Body of pancreas (tissue), 4 donors: ENCODE data around the gene FAM3A. TPM values are rescaled to one million over a fixed set of nuclear protein-coding genes. Genes with fewer than 3 reads are reported as not detected.
A peak's percentile ranks its signal among the peaks of the same experiment; 100 is the strongest.

Experiments used
- ATAC-seq: fragments of 150-250 bp; one replicate; pipeline ENCODE4 v1.9.1; 2016
- DNase-seq, 4 donors: peaks; one replicate each; pipeline ENCODE4 v3.0.0-alpha.2; 2019
- H3K27ac ChIP-seq, 4 donors: fragments of 200-600 bp; sonication (generic); 1 replicate in 3 of 4; 2 replicates in 1 of 4; pipeline versions ENCODE4 v1.5.1 to v1.6.1; 2016 to 2019; ENCODE audit warnings: mild to moderate bottlenecking in 1 of 4, mixed read lengths in 1 of 4, moderate library complexity in 1 of 4
- H3K27me3 ChIP-seq, 2 donors: fragments of 200-600 bp; sonication (generic); one replicate each; pipeline ENCODE4 v1.6.0; 2016; ENCODE audit warnings: mild to moderate bottlenecking in 1 of 2
- H3K36me3 ChIP-seq, 2 donors: fragments of 200-600 bp; sonication (generic); replicated peaks in 1 of 2; 2 replicates each; pipeline ENCODE4 v1.5.1; 2016; ENCODE audit warnings: low read depth in 2 of 2; ENCODE audit not compliant: insufficient read depth in 1 of 2
- H3K4me1 ChIP-seq: fragments of 200-600 bp; sonication (generic); one replicate; pipeline ENCODE4 v1.6.0; 2016
- H3K4me3 ChIP-seq, 2 donors: fragments of 200-600 bp; sonication (generic); 1 replicate in 1 of 2; 2 replicates in 1 of 2; pipeline ENCODE4 v1.5.1; 2016 to 2019
- H3K9me3 ChIP-seq, 3 donors: fragments of 200-600 bp; sonication (generic); 1 replicate in 2 of 3; 2 replicates in 1 of 3; pipeline ENCODE4 v1.5.1; 2016
- CTCF ChIP-seq, 7 experiments: fragments of 450-650 bp in 4 of 7; fragments of 200-600 bp in 3 of 7; sonication (generic) in 3 of 7; IDR thresholded peaks; one replicate each; pipeline ENCODE4 v1.5.1; 2016 to 2019; ENCODE audit warnings: antibody characterized with exemption in 7 of 7
- POLR2A ChIP-seq, 3 donors: fragments of 450-650 bp; IDR thresholded peaks; one replicate each; pipeline ENCODE4 v1.6.1; 2016; ENCODE audit warnings: antibody characterized with exemption in 3 of 3, mild to moderate bottlenecking in 2 of 3
- WGBS, 2 donors: methylation state at CpG; one replicate each; pipeline ENCODE4 v1.1.5; 2017; 5-methylcytosine and 5-hydroxymethylcytosine counted together
- intact Hi-C: fragments of 100-400 bp; cut with DNase I; formaldehyde crosslinking; loops from one replicate; pipeline ENCODE4 v1.15.1; 2023
- total RNA-seq, 2 donors: library from RNA; depleted of rRNA; stranded (reverse); fragments of >200 nt; gene quantifications; one replicate each; pipeline ENCODE4 v1.1.0, GENCODE V29; 2016

Gene FAM3A
- total RNA-seq, 2 donors from 2014 or later: 32.3 to 48.3 TPM

DNA sequence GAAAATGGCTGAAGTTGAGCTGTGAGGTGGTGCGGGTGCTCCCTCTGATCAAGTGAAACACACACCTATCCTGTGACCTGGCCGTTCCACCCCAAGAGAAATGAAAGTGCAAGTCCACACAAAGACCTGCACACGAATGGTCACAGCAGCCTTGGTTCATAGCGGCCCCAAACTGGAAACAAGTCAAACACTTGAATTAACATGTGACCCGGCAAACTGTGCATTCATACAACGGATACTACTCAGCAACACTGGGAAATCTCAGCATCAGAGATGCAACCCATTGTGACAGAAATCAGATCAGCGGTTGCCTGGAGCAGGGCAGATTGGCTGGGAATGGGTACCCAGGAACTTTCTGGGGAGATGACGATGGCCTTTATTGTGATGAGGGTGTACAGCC, 23.0 kb upstream of the FAM3A start:
- ATAC-seq: no peak
- no peak for DNase-seq

GRCh38 chrX:154535892-154536291, 19.9 kb upstream of the FAM3A start:
- Histone ChIP-seq H3K9me3 (no peaks in the 10 kb centered on the region), H3K4me3 (no peak overlapping the region), H3K36me3 (no peaks in the 10 kb centered on the region), H3K27me3 (no peaks in the 10 kb centered on the region), H3K27ac (no peak overlapping the region), H3K4me1 (peaks cover 4% of the 10 kb centered on the region)
- intact Hi-C loops: no loop called here
- 60 to 77% methylated on average over 1 to 4 of the region's 9 CpGs for WGBS, 2 donors
- TF ChIP-seq POLR2A (IDR thresholded peaks at IDR 0.05) (no peak), CTCF (IDR thresholded peaks at IDR 0.05) (no peak)
- ATAC-seq (no peak), DNase-seq (no peak)

More for the DNA sequence above, 23.0 kb upstream of the FAM3A start:
- TF ChIP-seq POLR2A (IDR thresholded peaks at IDR 0.05): no peak
- no peak for TF ChIP-seq CTCF (IDR thresholded peaks at IDR 0.05)
- Histone ChIP-seq H3K4me3 (no peak overlapping the region), H3K9me3 (no peaks in the 10 kb centered on the region), H3K27me3 (no peaks in the 10 kb centered on the region), H3K27ac (no peak overlapping the region), H3K4me1 (peaks cover 13% of the 10 kb centered on the region), H3K36me3 (no peaks in the 10 kb centered on the region)
- WGBS, 2 donors: 83 to 91% methylated on average over 6 to 7 of the region's 8 CpGs
- intact Hi-C loops: no loop called here

GRCh38 chrX:154534526-154535322, 18.7 kb upstream of the FAM3A start:
- 14% methylated on average over 26 of the region's 34 CpGs; no CpG with 5 or more reads in 1 of the 2 donors for WGBS, 2 donors
- TF ChIP-seq POLR2A (IDR thresholded peaks at IDR 0.05) (no peak), CTCF (IDR thresholded peaks at IDR 0.05) (peak; percentile 83 to 100 (median 99))

DNA sequence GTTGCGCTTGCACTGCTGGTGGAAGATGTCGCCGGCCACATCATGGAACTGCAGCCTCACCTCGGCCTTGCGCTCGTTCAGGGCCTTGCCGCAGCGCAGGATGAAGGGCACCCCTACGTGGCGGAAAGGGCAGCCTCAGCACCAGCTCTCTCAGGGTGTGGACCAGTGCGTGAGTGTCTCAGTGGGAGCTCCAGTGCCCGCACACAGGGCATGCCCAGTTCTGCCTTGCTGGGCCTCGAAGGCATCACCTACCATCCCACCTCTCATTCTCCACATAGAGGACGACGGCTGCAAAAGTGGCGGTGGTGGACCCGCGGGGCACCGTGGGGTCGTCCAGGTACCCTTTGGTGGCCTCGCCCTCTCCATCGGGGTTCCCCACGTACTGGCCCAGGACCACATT, 16.7 kb upstream of the FAM3A start:
- Histone ChIP-seq H3K4me3 (no peak overlapping the region), H3K9me3 (no peaks in the 10 kb centered on the region), H3K36me3 (no peaks in the 10 kb centered on the region), H3K4me1 (peaks cover 4% of the 10 kb centered on the region), H3K27ac (no peak overlapping the region), H3K27me3 (no peaks in the 10 kb centered on the region)
- whole genome bisulfite sequencing, 2 donors: 84% methylated on average over 8 of the region's 23 CpGs; no CpG with 5 or more reads in 1 of the 2 donors
- TF ChIP-seq CTCF (IDR thresholded peaks at IDR 0.05) (no peak), POLR2A (IDR thresholded peaks at IDR 0.05) (no peak)
- DNase-seq: no peak
- no peak for ATAC-seq
- intact Hi-C loops: no loop called here

More at GRCh38 chrX:154534526-154535322, 18.7 kb upstream of the FAM3A start:
- peak overlapping the region in 2 of 4 donors; percentile 41 to 55 for H3K27ac ChIP-seq
- ATAC-seq (peak; percentile 99), DNase-seq (peak; percentile 88 to 95 (median 91))
- H3K9me3 ChIP-seq: no peaks in the 10 kb centered on the region
- no peaks in the 10 kb centered on the region for H3K27me3 ChIP-seq
- no peaks in the 10 kb centered on the region for H3K36me3 ChIP-seq
- H3K4me3 ChIP-seq: no peak overlapping the region
- intact Hi-C loops: no loop called here
- H3K4me1 ChIP-seq: peaks cover 4% of the 10 kb centered on the region

- H3K9me3 ChIP-seq: no peaks in the 10 kb centered on the region
- intact Hi-C loops: no loop called here
- no peaks in the 10 kb centered on the region for H3K27me3 ChIP-seq
- H3K4me1 ChIP-seq: peaks cover 7% of the 10 kb centered on the region
- no peak overlapping the region for H3K4me3 ChIP-seq
- no peak overlapping the region for H3K27ac ChIP-seq
- no CpG with 5 or more reads among the region's 16 CpGs for WGBS, 2 donors
- ATAC-seq (no peak), DNase-seq (no peak)
- no peaks in the 10 kb centered on the region for H3K36me3 ChIP-seq
- TF ChIP-seq POLR2A (IDR thresholded peaks at IDR 0.05) (no peak), CTCF (IDR thresholded peaks at IDR 0.05) (no peak)
Observed at GRCh38 chrX:154531626-154532025, 15.6 kb upstream of the FAM3A start.
